Motor neuron (in vitro differentiated cells): ENCODE measurements around the gene TBL1XR1. TPM values are rescaled to one million over a fixed set of nuclear protein-coding genes. Genes with fewer than 3 reads are reported as not detected.
A peak's percentile ranks its signal among the peaks of the same experiment; 100 is the strongest.

Experiments used
- ATAC-seq, 8 experiments: fragments of 200-7000 bp; cut with Tn5 transposase; replicated peaks in 6 of 8; 2 replicates each; pipeline ENCODE4 v1.8.0; 2021; ENCODE audit warnings: mild to moderate bottlenecking in 8 of 8, moderate library complexity in 8 of 8
- H3K27ac ChIP-seq, 2 donors: fragments of 250-450 bp; sonication (Bioruptor Pico); 2 replicates each; pipeline ENCODE4 v1.9.0; 2021; ENCODE audit warnings: antibody characterized with exemption in 2 of 2, mild to moderate bottlenecking in 2 of 2, moderate library complexity in 1 of 2
- H3K4me1 ChIP-seq, 2 donors: fragments of 250-450 bp; sonication (Bioruptor Pico); replicated peaks in 1 of 2; 2 replicates each; pipeline ENCODE4 v1.6.1; 2021; ENCODE audit warnings: antibody characterized with exemption in 2 of 2, mild to moderate bottlenecking in 2 of 2, moderate library complexity in 1 of 2
- H3K4me3 ChIP-seq, 5 donors: fragments of 250-450 bp; sonication (Bioruptor Pico); 2 replicates each; pipeline ENCODE4 v1.9.0; 2021; ENCODE audit warnings: antibody characterized with exemption in 5 of 5, mild to moderate bottlenecking in 5 of 5, moderate library complexity in 4 of 5
- WGBS, 10 experiments: fragments of 450-650 bp; shearing (Covaris generic); methylation state at CpG; one replicate each; pipeline ENCODE4 v1.0.0; 2022; 5-methylcytosine and 5-hydroxymethylcytosine counted together
- in situ Hi-C, 9 experiments: fragments of 400-800 bp; cut with MboI; loops; one replicate each; pipeline ENCODE4 v1.15.0; 2021; ENCODE audit warnings: low sequenced_read_pairs in 9 of 9, low pct_unique_long_range_greater_than_20kb in 2 of 9; ENCODE audit not compliant: unreplicated experiment in 9 of 9
- total RNA-seq, 8 experiments: library from RNA; unstranded; fragments of 300-600 nt; gene quantifications; 2 replicates each; pipeline versions ENCODE4 v1.2.3 to v1.2.4, GENCODE V29; 2022

Gene TBL1XR1
- total RNA-seq, 8 experiments from 2014 or later, result 45.1 to 153 (median 76.8) TPM

GRCh38 chr3:177131927-177132636 is 65.2 kb downstream of the TBL1XR1 start:
- in situ Hi-C loops, result no loop called here
- 72 to 100% (median 93%) methylated on average over 1 to 5 of the region's 6 CpGs; no CpG with 5 or more reads in 1 of the 10 experiments for WGBS, 10 experiments
- ATAC-seq, result peak in 1 of 8 experiments; percentile 26
- Histone ChIP-seq H3K27ac (peak overlapping the region in 1 of 2 donors; percentile 52), H3K4me1 (peaks cover 14 to 28% of the 10 kb centered on the region in 2 donors), H3K4me3 (no peak overlapping the region)

GRCh38 chr3:177127008-177127407 is 70.3 kb downstream of the TBL1XR1 start:
- Histone ChIP-seq H3K27ac (no peak overlapping the region), H3K4me3 (no peak overlapping the region), H3K4me1 (peaks cover 10 to 15% of the 10 kb centered on the region in 2 donors)
- no peak for ATAC-seq
- in situ Hi-C loops, result no loop called here
- WGBS, 10 experiments, result 84 to 100% (median 94%) methylated on average over 1 to 2 of the region's 2 CpGs; no CpG with 5 or more reads in 1 of the 10 experiments

- 19 to 100% (median 86%) methylated on average over 1 to 3 of the region's 3 CpGs; no CpG with 5 or more reads in 2 of the 10 experiments for WGBS, 10 experiments
- in situ Hi-C loops, result no loop called here
- no peak overlapping the region for H3K27ac ChIP-seq
- no peak overlapping the region for H3K4me3 ChIP-seq
- peak in 2 of 8 experiments; percentile 59 to 90 for ATAC-seq
- peaks cover 8 to 10% of the 10 kb centered on the region in 2 donors for H3K4me1 ChIP-seq
Observed at GRCh38 chr3:177126015-177126773, 71.1 kb downstream of the TBL1XR1 start.

GRCh38 chr3:177124882-177125281 is 72.4 kb downstream of the TBL1XR1 start:
- in situ Hi-C loops, result no loop called here
- Histone ChIP-seq H3K4me3 (no peak overlapping the region), H3K4me1 (peaks cover 8 to 10% of the 10 kb centered on the region in 2 donors), H3K27ac (no peak overlapping the region)
- WGBS, 10 experiments, result 63 to 100% (median 87%) methylated on average over 1 of the region's 1 CpG; no CpG with 5 or more reads in 2 of the 10 experiments
- no peak for ATAC-seq

- in situ Hi-C loops, result no loop called here
- Histone ChIP-seq H3K27ac (no peak overlapping the region), H3K4me3 (no peak overlapping the region), H3K4me1 (peaks cover 8 to 10% of the 10 kb centered on the region in 2 donors)
- 56 to 100% (median 85%) methylated on average over 1 to 2 of the region's 2 CpGs; no CpG with 5 or more reads in 1 of the 10 experiments for WGBS, 10 experiments
- ATAC-seq, result no peak
Observed at GRCh38 chr3:177123822-177124221, 73.5 kb downstream of the TBL1XR1 start.

GRCh38 chr3:177122183-177122856 is 75.0 kb downstream of the TBL1XR1 start:
- no peak for ATAC-seq
- H3K27ac ChIP-seq, result no peak overlapping the region
- H3K4me1 ChIP-seq, result peaks cover 8 to 10% of the 10 kb centered on the region in 2 donors
- 53 to 100% (median 87%) methylated on average over 2 to 4 of the region's 4 CpGs; no CpG with 5 or more reads in 1 of the 10 experiments for WGBS, 10 experiments
- H3K4me3 ChIP-seq, result no peak overlapping the region
- in situ Hi-C loops, result no loop called here

- ATAC-seq, result no peak
- WGBS, 10 experiments, result 67 to 100% (median 86%) methylated on average over 1 to 3 of the region's 3 CpGs; no CpG with 5 or more reads in 2 of the 10 experiments
- H3K27ac ChIP-seq, result no peak overlapping the region
- in situ Hi-C loops, result no loop called here
- peaks cover 8 to 9% of the 10 kb centered on the region in 2 donors for H3K4me1 ChIP-seq
- H3K4me3 ChIP-seq, result no peak overlapping the region
Observed at GRCh38 chr3:177119829-177120228, 77.5 kb downstream of the TBL1XR1 start.

GRCh38 chr3:177114253-177114652 is 83.0 kb downstream of the TBL1XR1 start:
- in situ Hi-C loops, result no loop called here
- 0 to 100% (median 55%) methylated on average over 1 to 3 of the region's 3 CpGs; no CpG with 5 or more reads in 4 of the 10 experiments for WGBS, 10 experiments
- Histone ChIP-seq H3K27ac (no peak overlapping the region), H3K4me1 (peaks cover 11 to 12% of the 10 kb centered on the region in 2 donors), H3K4me3 (no peak overlapping the region)
- no peak for ATAC-seq

- Histone ChIP-seq H3K4me1 (peaks cover 8 to 23% of the 10 kb centered on the region in 2 donors), H3K27ac (no peak overlapping the region), H3K4me3 (no peak overlapping the region)
- no peak for ATAC-seq
- 60 to 100% (median 90%) methylated on average over 1 to 4 of the region's 4 CpGs; no CpG with 5 or more reads in 3 of the 10 experiments for WGBS, 10 experiments
- in situ Hi-C loops, result no loop called here
Observed at GRCh38 chr3:177111541-177111949, 85.7 kb downstream of the TBL1XR1 start.

- in situ Hi-C loops, result no loop called here
- H3K4me3 ChIP-seq, result no peak overlapping the region
- 83 to 100% (median 98%) methylated on average over 1 to 3 of the region's 3 CpGs for WGBS, 10 experiments
- ATAC-seq, result no peak
- no peak overlapping the region for H3K27ac ChIP-seq
- peaks cover 12 to 30% of the 10 kb centered on the region in 2 donors for H3K4me1 ChIP-seq
Observed at GRCh38 chr3:177110895-177111294, 86.4 kb downstream of the TBL1XR1 start.

- in situ Hi-C loops, result no loop called here
- H3K4me3 ChIP-seq, result no peak overlapping the region
- ATAC-seq, result no peak
- H3K27ac ChIP-seq, result no peak overlapping the region
- WGBS, 10 experiments, result 41 to 100% (median 88%) methylated on average over 1 to 2 of the region's 2 CpGs
- H3K4me1 ChIP-seq, result peaks cover 14 to 35% of the 10 kb centered on the region in 2 donors
Observed at GRCh38 chr3:177110386-177110785, 86.9 kb downstream of the TBL1XR1 start.

- Histone ChIP-seq H3K4me3 (no peak overlapping the region), H3K4me1 (peaks cover 15 to 37% of the 10 kb centered on the region in 2 donors), H3K27ac (no peak overlapping the region)
- 50 to 94% (median 74%) methylated on average over 1 to 5 of the region's 5 CpGs; no CpG with 5 or more reads in 3 of the 10 experiments for WGBS, 10 experiments
- in situ Hi-C loops, result no loop called here
- ATAC-seq, result no peak
Observed at GRCh38 chr3:177109688-177110330, 87.5 kb downstream of the TBL1XR1 start.
